DND-41 (cell line): ENCODE data around the gene PLA2G2D.

Experiments used
- ATAC-seq: fragments of 200-7000 bp; cut with Tn5 transposase; 3 replicates; pipeline ENCODE4 v1.9.1; 2021; ENCODE audit warnings: low read depth; ENCODE audit not compliant: insufficient read depth
- DNase-seq: peaks from one replicate; pipeline ENCODE4 v3.0.0-alpha.2; 2020
- H2AFZ ChIP-seq: 2 replicates; pipeline ENCODE4 v1.6.0; 2012; ENCODE audit warnings: low read depth, low read length
- H3K27ac ChIP-seq: 2 replicates; pipeline ENCODE4 v1.5.1; 2012; ENCODE audit warnings: low read length, inconsistent platforms
- H3K27me3 ChIP-seq: fragments of 200-600 bp; sonication (generic); 2 replicates; pipeline ENCODE4 v1.6.0; 2012; ENCODE audit warnings: low read length, mild to moderate bottlenecking, inconsistent platforms; ENCODE audit not compliant: insufficient read depth, poor library complexity
- H3K36me3 ChIP-seq: 2 replicates; pipeline ENCODE4 v1.5.1; 2012; ENCODE audit warnings: low read length, inconsistent platforms; ENCODE audit not compliant: insufficient read depth
- H3K4me1 ChIP-seq: 2 replicates; pipeline ENCODE4 v1.5.1; 2012; ENCODE audit warnings: mild to moderate bottlenecking, low read length; ENCODE audit not compliant: insufficient read depth
- H3K4me2 ChIP-seq: 2 replicates; pipeline ENCODE4 v1.6.0; 2012; ENCODE audit warnings: mild to moderate bottlenecking, moderate library complexity, low read length, inconsistent platforms; ENCODE audit not compliant: insufficient read depth
- H3K4me3 ChIP-seq, 2 experiments: fragments of 200-600 bp in 1 of 2; shearing (Covaris generic) in 1 of 2; 2 replicates each; pipeline ENCODE4 v1.5.1; 2012 to 2016; ENCODE audit warnings: inconsistent platforms in 2 of 2, low read length in 2 of 2, mild to moderate bottlenecking in 2 of 2, low read depth in 1 of 2, moderate library complexity in 1 of 2
- H3K79me2 ChIP-seq: 2 replicates; pipeline ENCODE4 v1.6.0; 2012; ENCODE audit warnings: low read length, inconsistent platforms; ENCODE audit not compliant: insufficient read depth
- H3K9ac ChIP-seq: 2 replicates; pipeline ENCODE4 v1.6.0; 2012; ENCODE audit warnings: low read depth, mild to moderate bottlenecking, inconsistent platforms, low read length, moderate library complexity
- H3K9me3 ChIP-seq: 2 replicates; pipeline ENCODE4 v1.5.1; 2012; ENCODE audit warnings: low read length, moderate library complexity, mild to moderate bottlenecking, inconsistent platforms; ENCODE audit not compliant: insufficient read depth, severe bottlenecking
- H4K20me1 ChIP-seq: 2 replicates; pipeline ENCODE4 v1.6.0; 2012; ENCODE audit warnings: low read length; ENCODE audit not compliant: insufficient read depth
- EZH2 ChIP-seq: IDR thresholded peaks from 3 replicates; pipeline ENCODE4 v1.6.1; 2012; ENCODE audit warnings: borderline replicate concordance, low read depth, mild to moderate bottlenecking, moderate library complexity, low read length, inconsistent platforms; ENCODE audit not compliant: severe bottlenecking
- TF ChIP-seq, protein P1 (sequence below): IDR thresholded peaks from 2 replicates; pipeline ENCODE4 v1.5.1; 2012; ENCODE audit warnings: borderline replicate concordance, low read length, moderate library complexity, mild to moderate bottlenecking; ENCODE audit not compliant: poor library complexity, severe bottlenecking; ENCODE audit errors: extremely low read depth

Gene PLA2G2D

DNA sequence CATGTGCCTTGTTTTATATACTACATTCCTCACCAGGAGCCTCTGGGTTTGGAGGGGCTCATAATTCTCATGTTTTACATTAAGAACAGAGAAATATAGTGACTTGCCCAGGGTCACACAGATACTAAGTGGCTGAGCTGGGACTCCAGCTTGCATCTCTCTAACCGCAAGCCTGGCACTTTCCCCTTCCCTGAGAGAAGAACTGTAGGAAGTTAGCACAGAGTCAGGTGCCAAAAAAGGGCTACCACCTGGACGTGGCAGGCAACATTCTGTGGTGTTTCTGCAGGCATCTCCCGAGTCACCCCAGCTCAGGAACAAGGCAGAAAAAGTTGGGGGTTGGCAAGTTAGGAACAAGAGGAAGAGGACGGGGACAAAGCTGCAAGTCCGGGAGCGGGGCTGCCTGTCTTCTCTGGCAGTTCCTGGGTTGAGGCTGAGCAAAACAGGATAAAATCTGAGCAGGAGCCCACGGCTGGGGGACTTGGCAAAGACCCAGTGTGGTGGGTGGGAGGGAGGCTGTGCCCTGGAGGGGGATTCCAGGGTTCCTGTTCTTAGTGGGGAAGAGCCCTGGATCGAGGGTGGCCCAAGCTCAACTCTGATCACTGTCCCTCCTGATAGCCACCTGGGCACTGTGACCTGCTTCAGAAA, 39.6 kb downstream of the PLA2G2D start:
- H2AFZ ChIP-seq, result no peak overlapping the region
- H3K4me2 ChIP-seq, result no peak overlapping the region
- no peaks in the 10 kb centered on the region for H3K36me3 ChIP-seq
- H3K4me1 ChIP-seq, result no peaks in the 10 kb centered on the region
- no peak for ATAC-seq
- H3K4me3 ChIP-seq, result no peak overlapping the region
- no peak for DNase-seq
- H4K20me1 ChIP-seq, result no peaks in the 10 kb centered on the region; the same call in 1 of the 2 replicates
- TF ChIP-seq, protein P1, sequence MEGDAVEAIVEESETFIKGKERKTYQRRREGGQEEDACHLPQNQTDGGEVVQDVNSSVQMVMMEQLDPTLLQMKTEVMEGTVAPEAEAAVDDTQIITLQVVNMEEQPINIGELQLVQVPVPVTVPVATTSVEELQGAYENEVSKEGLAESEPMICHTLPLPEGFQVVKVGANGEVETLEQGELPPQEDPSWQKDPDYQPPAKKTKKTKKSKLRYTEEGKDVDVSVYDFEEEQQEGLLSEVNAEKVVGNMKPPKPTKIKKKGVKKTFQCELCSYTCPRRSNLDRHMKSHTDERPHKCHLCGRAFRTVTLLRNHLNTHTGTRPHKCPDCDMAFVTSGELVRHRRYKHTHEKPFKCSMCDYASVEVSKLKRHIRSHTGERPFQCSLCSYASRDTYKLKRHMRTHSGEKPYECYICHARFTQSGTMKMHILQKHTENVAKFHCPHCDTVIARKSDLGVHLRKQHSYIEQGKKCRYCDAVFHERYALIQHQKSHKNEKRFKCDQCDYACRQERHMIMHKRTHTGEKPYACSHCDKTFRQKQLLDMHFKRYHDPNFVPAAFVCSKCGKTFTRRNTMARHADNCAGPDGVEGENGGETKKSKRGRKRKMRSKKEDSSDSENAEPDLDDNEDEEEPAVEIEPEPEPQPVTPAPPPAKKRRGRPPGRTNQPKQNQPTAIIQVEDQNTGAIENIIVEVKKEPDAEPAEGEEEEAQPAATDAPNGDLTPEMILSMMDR, result no peak
- no peak for TF ChIP-seq EZH2
- no peaks in the 10 kb centered on the region for H3K79me2 ChIP-seq
- H3K27ac ChIP-seq, result no peak overlapping the region
- no peak overlapping the region for H3K9ac ChIP-seq
- H3K27me3 ChIP-seq, result peaks cover 16% of the 10 kb centered on the region
- H3K9me3 ChIP-seq, result no peaks in the 10 kb centered on the region

- ATAC-seq, result no peak
- Histone ChIP-seq H3K4me2 (no peak overlapping the region), H3K9me3 (no peaks in the 10 kb centered on the region), H3K79me2 (no peaks in the 10 kb centered on the region), H3K36me3 (no peaks in the 10 kb centered on the region), H3K4me1 (no peaks in the 10 kb centered on the region), H3K27me3 (peaks cover 16% of the 10 kb centered on the region), H4K20me1 (no peaks in the 10 kb centered on the region), H3K4me3 (no peak overlapping the region), H3K27ac (no peak overlapping the region), H3K9ac (no peak overlapping the region), H2AFZ (no peak overlapping the region)
- no peak for DNase-seq
- TF ChIP-seq, protein P1, result no peak
- TF ChIP-seq EZH2, result no peak
Measured at GRCh38 chr1:20078711-20079110, 40.6 kb downstream of the PLA2G2D start.

DNA sequence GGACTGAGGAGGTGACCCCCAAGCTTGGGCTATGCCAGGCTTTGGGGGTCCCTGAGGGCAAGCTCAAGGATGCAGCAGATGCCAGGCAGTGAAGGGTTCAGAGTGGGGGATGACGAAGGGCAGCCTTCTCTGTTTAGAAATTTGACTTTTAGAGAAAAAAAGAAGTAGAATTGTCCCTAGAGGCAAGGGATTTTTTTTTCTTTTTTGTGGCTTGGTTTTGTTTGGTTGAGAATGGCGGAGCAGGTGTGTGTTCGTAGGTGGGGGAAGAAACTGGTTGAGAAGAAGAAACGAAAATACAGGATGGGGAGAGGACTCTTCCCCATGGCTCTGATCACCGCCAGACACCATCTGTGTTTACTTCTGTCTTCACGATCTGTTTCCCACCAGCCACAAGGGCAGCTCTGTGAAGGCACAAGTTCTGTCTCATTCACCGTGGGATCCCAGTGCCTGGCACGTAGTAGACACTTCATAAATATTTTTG, 41.1 kb downstream of the PLA2G2D start:
- Histone ChIP-seq H3K27me3 (peaks cover 16% of the 10 kb centered on the region), H4K20me1 (no peaks in the 10 kb centered on the region), H3K9ac (no peak overlapping the region), H3K27ac (no peak overlapping the region), H3K36me3 (no peaks in the 10 kb centered on the region), H3K4me2 (no peak overlapping the region), H3K4me1 (no peaks in the 10 kb centered on the region), H3K4me3 (no peak overlapping the region), H3K9me3 (no peaks in the 10 kb centered on the region), H2AFZ (no peak overlapping the region), H3K79me2 (no peaks in the 10 kb centered on the region)
- ATAC-seq (no peak), DNase-seq (no peak)
- no peak for TF ChIP-seq EZH2
- TF ChIP-seq, protein P1, result no peak
